Islet of Langerhans (tissue), 1 donor: ENCODE data around the gene OPRD1.
"Not testable (repeated sequence)": the region's sequence is repeated elsewhere in the genome, so short reads cannot be mapped to it uniquely, and the experiment has no call there.

ENCODE experiments used
- FAIRE-seq: peaks from one replicate; lab custom pipeline; 2011; peaks lifted over from hg19 to GRCh38; lab: Jason Lieb, UNC

OPRD1 gene

GRCh38 chr1:28801461-28801860 lies 10.5 kb upstream of the OPRD1 start:
- FAIRE-seq, result no peak

- FAIRE-seq, result no peak
Measured at GRCh38 chr1:28803051-28803450, 8.9 kb upstream of the OPRD1 start.

- FAIRE-seq, result no peak
Measured at GRCh38 chr1:28803662-28804061, 8.3 kb upstream of the OPRD1 start.

GRCh38 chr1:28804071-28804470 lies 7.9 kb upstream of the OPRD1 start:
- FAIRE-seq, result no peak

- no peak for FAIRE-seq
Measured at GRCh38 chr1:28807046-28807445, 4.9 kb upstream of the OPRD1 start.

GRCh38 chr1:28807986-28808385 lies 4.0 kb upstream of the OPRD1 start:
- FAIRE-seq, result no peak

GRCh38 chr1:28811369-28811765 lies 603 bp upstream of the OPRD1 start:
- no peak for FAIRE-seq

GRCh38 chr1:28812669-28813468 lies 899 bp downstream of the OPRD1 start:
- FAIRE-seq, result no peak

- FAIRE-seq, result no peak
Measured at GRCh38 chr1:28813931-28814465, 2.0 kb downstream of the OPRD1 start.

GRCh38 chr1:28815533-28816185 lies 3.7 kb downstream of the OPRD1 start:
- no peak for FAIRE-seq

- no peak for FAIRE-seq
Measured at GRCh38 chr1:28817133-28817532, 5.2 kb downstream of the OPRD1 start.

- no peak for FAIRE-seq
Measured at GRCh38 chr1:28819020-28819419, 7.0 kb downstream of the OPRD1 start.

GRCh38 chr1:28822799-28823198 lies 10.8 kb downstream of the OPRD1 start:
- FAIRE-seq, result no peak

GRCh38 chr1:28824061-28824460 lies 12.1 kb downstream of the OPRD1 start:
- FAIRE-seq, result not testable (repeated sequence)

GRCh38 chr1:28828227-28828858 lies 16.4 kb downstream of the OPRD1 start:
- not testable (repeated sequence) for FAIRE-seq

GRCh38 chr1:28830814-28831213 lies 18.8 kb downstream of the OPRD1 start:
- FAIRE-seq, result no peak

- FAIRE-seq, result no peak
Measured at GRCh38 chr1:28832966-28833365, 21.0 kb downstream of the OPRD1 start.

GRCh38 chr1:28833381-28833780 lies 21.4 kb downstream of the OPRD1 start:
- no peak for FAIRE-seq

GRCh38 chr1:28835237-28835650 lies 23.3 kb downstream of the OPRD1 start:
- peak; percentile 91 for FAIRE-seq

GRCh38 chr1:28836421-28836956 lies 24.5 kb downstream of the OPRD1 start:
- no peak for FAIRE-seq

GRCh38 chr1:28840928-28841544 lies 29.1 kb downstream of the OPRD1 start:
- no peak for FAIRE-seq

- no peak for FAIRE-seq
Measured at GRCh38 chr1:28845786-28846543, 34.0 kb downstream of the OPRD1 start.
